Lower leg skin (tissue), 3 donors: ENCODE measurements around the gene MCM5.

Experiments used
- POLR2A ChIP-seq, 2 donors: fragments of 450-650 bp; IDR thresholded peaks; one replicate each; pipeline ENCODE4 v1.6.1; 2016 to 2017; ENCODE audit warnings: antibody characterized with exemption in 2 of 2, mild to moderate bottlenecking in 1 of 2, moderate library complexity in 1 of 2
- TF ChIP-seq, protein P1 (sequence below), 3 donors: fragments of 450-650 bp; IDR thresholded peaks; one replicate each; pipeline ENCODE4 v1.5.1; 2016; ENCODE audit warnings: antibody characterized with exemption in 3 of 3, mild to moderate bottlenecking in 3 of 3, moderate library complexity in 2 of 3

DNA sequence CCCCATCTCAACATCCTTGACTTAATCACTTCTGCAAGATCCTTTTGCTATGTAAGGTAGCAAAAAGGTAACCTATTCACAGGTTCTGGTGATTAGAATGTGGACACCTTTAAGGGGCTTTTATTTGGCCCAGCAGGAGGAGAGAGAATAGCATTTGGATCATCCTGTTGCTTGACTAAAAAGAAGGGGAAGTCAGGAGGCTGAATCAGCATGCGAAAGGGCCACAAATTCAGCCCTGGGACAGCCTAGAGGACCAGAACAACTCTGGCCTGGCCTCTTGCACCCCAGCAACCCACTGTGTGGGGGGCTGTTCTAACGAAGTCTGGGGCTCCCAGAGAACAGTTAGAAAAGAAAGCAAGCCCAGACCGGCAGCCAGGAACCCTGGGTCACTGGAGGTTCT, 22.2 kb upstream of the MCM5 start:
- TF ChIP-seq, protein P1, sequence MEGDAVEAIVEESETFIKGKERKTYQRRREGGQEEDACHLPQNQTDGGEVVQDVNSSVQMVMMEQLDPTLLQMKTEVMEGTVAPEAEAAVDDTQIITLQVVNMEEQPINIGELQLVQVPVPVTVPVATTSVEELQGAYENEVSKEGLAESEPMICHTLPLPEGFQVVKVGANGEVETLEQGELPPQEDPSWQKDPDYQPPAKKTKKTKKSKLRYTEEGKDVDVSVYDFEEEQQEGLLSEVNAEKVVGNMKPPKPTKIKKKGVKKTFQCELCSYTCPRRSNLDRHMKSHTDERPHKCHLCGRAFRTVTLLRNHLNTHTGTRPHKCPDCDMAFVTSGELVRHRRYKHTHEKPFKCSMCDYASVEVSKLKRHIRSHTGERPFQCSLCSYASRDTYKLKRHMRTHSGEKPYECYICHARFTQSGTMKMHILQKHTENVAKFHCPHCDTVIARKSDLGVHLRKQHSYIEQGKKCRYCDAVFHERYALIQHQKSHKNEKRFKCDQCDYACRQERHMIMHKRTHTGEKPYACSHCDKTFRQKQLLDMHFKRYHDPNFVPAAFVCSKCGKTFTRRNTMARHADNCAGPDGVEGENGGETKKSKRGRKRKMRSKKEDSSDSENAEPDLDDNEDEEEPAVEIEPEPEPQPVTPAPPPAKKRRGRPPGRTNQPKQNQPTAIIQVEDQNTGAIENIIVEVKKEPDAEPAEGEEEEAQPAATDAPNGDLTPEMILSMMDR (IDR thresholded peaks at IDR 0.05), result no peak
- no peak for TF ChIP-seq POLR2A (IDR thresholded peaks at IDR 0.05)
